HG03558 (cell line): Measurements from ENCODE around the gene DYNC2LI1.
"Not testable (repeated sequence)": the region's sequence is repeated elsewhere in the genome, so short reads cannot be mapped to it uniquely, and the experiment has no call there.

Experiments used
- ATAC-seq: cut with Tn5 transposase; IDR thresholded peaks from one replicate; pipeline ENCODE4 v1.9.1; 2021; ENCODE audit warnings: moderate number of reproducible peaks; ENCODE audit not compliant: unreplicated experiment; ENCODE audit errors: extremely low read depth

The DYNC2LI1 gene

DNA sequence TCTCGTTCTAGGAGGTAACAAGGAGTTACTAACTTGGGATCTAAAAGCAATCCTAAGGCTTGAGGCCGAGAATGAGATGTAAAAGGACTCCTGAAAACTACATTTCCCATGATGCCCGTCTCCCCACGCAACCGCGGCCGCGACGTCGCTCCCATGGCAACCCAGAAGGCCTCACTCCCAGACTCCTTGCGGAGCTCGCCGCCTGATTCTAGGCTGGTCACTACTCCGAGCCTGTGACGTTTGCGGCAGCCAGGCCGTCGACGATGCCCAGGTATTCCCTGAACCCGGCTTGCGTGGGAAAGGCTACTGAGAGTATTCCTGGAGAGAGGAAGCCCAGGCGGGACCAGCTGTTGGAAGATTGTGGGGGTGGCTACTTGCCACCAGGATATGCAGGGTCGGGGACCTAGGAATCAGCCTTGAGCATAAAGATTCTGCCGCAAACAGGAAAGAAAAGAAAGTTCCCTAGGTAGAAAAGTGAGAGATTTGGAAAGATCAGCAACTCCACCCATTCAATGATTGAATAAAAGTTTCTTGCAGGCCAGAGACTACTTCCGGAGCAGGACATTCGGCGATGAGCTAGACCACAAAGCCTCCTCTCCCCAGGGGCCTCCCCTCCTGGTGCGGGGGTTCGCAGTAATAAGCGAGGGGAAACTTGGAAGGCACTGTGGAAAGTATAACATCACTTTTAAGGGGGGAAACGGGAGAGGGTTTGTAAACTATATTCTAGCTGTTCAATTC, at the start of gene DYNC2LI1:
Gene DYNC2LI1, plus strand, starts transcription at position 164 of the 738 bp plus-strand sequence. Its CDS starts 100 bp downstream, at position 264.
- ATAC-seq, result peak; percentile 97

DNA sequence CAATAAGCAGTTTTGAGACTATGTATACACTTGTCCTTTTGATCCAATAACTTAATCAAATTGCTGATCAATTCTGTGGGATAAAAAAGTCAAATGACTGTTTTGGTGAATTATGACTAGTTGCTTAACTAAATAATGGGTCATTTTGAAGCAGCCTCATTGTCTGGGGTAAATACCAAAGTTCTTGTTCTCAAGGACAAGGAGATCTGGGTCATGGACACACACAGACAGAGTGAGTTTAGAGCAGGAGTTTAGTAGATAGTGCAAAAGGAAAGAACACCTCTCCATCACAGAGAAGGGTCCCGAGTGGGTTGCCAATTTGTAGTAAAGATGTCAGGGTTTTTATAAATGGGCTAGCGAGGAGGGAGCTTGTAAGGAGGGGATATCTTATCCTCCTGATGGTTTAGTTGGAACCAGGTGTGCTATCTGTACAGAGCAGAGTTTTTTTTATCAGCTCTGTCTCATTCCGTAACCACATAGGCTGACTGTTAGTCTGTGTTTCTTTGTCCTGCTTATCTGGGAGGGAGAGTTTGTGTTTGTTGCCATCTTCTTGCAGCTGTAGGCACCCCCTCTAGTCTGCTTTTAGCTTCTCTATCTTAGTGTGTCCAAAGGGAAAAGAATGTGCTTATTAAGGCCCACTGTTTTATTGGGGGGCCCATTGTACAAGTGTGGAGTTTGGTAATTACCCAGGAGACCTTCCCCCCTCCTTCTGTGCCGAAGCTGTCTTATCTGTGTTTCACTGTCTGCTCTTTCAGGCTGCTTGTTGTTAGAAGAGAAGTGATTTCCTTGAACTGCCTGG, 48.9 kb upstream of the DYNC2LI1 start:
- ATAC-seq, result no peak

DNA sequence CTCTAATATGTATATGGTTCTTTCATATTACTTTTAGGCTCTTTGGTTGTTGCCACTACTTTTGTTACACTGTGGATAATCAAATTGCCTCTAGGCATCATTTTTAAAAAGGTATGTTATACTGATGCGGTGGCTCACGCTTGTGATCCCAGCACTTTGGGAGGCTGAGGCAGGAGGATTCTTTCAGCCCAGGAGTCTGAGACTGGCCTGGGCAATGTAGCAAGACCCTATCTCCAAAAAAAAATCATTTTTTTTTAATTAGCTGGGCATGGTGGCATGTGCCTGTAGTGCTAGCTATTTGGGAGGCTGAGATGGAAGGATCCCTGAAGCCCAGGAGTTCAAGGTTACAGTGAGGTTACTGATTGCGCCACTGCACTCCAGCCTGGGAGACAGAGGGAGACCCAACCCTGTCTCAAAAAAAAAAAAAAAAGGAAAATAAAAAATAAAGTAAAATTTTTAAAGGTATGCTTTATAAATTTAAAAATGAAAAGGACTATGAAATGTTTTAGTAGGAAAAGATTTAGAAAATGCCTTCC, 48.1 kb upstream of the DYNC2LI1 start:
- no peak for ATAC-seq

DNA sequence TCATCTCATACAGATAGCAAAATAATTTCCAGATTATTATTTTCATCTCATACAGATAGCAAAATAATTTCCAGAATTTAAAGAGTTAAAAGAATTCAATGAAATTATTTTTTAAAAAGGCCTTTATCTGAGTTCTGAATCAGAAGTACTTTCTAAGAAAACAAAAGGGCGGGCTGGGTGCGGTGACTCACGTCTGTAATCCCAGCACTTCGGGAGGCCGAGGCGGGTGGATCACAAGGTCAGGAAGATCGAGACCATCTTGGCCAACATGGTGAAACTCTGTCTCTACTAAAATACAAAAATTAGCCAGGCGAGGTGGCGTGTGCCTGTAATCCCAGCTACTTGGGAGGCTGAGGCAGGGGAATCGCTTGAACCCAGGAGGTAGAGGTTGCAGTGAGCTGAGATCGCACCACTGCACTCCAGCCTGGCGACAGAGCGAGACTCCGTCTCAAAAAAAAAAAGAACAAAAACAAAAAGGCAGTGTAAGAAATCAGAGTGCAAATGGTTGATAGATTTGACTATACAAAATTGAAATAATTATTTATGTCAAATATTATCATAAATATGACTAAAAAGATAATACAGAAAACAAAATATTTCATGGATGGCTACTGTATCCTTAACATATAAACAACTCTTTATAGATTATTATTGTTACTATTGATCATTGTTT, 46.7 kb upstream of the DYNC2LI1 start:
- ATAC-seq, result not testable (repeated sequence)

DNA sequence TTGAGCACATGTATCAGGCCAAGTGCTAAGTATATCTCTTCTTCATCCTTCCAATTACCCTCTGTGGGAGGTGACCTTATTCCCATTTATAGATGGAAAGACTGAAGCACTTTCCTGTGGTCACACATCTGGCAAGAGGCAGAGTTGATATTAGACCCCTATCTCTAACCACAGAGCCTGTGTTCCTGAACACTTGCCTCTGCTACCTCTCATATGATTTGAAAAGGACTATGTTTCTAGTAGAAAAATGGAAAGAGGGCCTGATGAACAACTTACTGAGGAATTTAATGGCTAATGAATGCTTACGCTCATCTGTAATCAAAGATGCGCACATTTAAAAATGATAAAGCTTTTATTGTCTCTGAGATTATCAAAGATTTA, 46.2 kb upstream of the DYNC2LI1 start:
- ATAC-seq, result no peak

DNA sequence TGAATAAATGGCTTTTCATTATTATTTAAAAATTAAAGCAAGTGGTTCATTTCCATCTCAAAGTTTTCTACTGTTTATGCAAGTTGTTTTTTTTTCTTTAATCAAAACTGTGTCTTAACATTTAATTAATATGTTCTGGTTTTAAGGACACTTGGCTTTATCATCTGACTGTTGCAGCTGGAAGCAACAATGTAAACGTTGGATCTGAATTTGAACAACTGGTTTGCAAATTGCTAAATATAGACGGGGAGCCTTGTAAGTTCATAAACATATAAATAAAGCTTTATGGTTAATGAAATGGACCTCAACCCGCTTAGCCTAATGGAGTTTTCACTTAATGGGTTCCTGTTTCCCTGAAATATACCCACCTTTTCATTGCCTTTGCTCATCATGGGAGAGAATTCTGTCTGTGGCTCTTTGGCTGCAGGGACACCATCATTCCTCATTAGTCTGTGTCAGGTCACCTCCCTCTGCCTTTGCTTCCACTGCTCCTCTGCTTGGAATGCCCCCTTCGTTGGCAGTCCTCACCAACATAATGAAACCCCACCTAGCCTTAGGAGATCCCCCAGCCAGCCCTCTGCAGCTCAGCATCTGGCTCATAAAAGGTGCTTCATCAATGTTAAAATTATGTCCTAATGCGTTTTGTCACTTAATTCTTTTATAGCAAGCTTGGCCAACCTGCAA, 44.2 kb upstream of the DYNC2LI1 start:
- no peak for ATAC-seq

DNA sequence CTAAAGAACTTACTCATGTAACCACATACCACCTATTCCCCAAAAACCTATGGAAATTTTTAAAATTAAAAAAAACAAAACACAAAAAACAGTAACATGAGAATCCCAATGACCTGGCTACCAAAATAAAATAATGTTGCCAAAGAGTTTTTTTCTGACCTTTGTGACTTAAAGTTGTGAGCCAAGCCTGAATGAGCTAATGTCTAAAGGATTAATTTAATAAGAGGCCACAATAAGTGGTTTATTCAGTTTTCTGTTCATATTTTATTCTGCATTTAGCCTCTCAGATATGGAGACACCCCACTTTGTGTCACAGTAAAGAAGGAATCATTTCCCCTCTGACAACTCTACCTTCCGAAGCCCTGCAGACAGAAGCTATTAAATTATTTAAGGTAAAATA, 42.6 kb upstream of the DYNC2LI1 start:
- ATAC-seq, result no peak

DNA sequence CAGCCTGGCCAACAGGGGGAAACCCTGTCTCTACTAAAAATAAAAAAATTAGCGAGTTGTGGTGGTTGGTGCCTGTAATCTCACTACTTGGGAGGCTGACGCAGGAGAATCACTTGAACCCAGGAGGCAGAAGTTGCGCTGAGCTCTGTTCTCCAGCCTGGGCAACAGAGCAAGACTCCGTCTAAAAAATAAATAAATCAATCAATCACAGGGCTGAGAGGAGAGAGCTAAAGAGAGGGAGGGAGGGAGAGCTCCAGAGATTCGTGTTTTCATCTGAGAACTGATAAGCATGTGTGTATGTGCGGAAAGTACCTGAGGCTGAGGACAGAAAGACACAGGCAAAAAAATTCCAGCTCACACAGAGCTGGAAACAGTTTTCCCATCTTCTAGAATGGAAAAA, 37.2 kb upstream of the DYNC2LI1 start:
- no peak for ATAC-seq

DNA sequence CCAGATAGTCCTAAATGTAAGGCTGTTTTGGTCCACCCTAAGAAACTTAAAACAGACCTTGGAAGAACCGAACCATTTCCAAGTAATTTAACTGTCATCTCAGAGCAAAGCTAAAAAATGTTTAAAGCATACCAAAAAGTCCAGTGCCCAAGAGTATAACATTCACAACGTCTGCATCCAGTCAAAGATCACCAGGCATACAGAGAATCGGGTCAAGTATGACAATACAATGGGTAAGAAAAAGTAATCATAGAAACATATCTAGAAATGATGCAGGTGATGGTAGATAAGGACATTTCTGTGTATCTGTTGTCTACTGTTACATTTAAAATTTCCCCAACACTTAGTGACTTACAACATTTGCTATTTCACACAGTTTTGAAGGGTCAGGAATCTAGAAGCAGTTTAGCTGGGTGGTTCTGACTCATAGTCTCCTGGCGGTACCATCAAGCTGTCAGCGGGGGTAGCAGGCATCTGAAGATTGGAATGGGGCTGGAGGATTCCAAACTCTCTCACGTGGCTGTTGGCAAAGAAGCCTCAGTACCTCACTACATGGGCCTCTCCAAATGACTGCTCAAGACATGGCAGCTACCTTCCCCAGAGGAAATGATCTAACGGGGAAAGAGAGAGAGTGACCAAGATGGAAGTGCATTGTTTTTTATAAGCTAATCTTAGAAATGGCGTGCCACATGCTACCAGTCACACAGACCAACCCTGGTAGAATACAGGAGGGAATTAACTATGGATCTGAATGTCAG, 36.6 kb upstream of the DYNC2LI1 start:
- ATAC-seq, result no peak

DNA sequence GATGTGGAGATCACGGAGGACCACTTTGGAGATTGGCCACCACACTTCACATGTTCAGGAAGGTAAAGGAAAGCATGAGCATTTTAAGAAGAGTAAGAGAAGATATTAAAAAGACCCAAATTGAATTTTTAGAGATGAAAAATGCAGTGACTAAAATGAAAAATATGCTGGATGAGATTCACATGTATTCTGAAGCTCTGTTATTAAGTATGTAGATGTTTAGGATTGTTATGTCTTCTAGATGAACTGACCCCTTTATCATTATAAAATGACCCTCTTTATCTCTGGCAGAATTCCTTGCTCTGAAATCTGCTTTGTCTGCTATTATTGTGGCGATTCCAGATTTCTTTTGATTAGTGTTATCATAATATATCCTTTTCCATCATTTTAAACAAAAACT, 36.0 kb upstream of the DYNC2LI1 start:
- ATAC-seq, result no peak

DNA sequence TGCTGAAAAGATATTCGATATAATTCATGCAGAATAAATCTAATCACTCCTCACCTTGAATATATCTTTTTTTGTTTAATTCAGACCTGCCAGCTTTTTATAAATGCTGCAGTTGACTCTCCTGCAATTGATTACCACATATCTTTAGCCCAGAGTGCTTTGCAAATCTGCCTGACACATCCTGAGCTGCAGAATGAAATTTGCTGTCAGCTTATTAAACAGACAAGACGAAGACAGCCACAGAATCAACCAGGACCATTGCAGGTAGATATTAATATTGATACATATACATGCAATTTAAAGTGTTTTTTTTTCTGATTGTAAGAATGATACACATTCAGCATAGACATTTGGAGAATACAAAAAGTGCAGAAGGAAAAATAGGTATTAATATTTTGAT, 35.6 kb upstream of the DYNC2LI1 start:
- no peak for ATAC-seq

DNA sequence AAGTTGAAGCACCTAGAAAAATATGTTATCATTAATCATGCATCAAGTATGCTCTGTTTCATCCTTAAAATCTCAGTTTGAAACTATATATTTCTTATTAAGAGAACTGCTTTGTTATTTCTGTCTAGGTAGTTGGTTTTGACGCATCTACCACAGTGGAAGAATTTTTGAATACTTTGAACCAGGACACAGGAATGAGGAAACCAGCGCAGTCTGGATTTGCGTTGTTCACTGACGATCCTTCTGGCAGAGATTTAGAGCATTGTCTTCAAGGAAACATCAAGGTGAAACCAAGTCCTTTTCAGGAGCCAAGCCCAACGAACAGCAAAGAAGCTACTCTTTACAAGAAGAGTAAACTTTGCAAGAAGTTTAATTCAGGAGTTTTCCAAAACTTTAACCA, 30.1 kb upstream of the DYNC2LI1 start:
- ATAC-seq, result no peak

DNA sequence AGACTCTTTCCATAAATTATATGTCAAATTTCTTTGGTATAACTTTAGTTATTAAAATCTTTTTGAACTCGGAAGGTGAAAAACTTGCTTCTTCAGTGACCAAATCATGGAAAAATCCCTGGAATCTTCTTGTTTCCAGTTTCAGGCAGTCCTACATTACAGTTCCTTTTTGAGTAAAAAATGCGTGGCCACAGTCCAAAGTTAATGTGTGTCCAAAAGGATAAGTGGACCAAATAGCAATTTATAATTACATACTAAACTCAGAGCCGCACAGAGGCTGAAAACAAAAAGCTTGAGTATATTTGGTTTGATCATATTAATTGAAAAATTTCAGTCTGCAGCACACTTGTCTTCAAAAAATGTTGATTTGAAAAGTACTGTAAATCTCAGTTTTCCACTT, 28.4 kb upstream of the DYNC2LI1 start:
- no peak for ATAC-seq

DNA sequence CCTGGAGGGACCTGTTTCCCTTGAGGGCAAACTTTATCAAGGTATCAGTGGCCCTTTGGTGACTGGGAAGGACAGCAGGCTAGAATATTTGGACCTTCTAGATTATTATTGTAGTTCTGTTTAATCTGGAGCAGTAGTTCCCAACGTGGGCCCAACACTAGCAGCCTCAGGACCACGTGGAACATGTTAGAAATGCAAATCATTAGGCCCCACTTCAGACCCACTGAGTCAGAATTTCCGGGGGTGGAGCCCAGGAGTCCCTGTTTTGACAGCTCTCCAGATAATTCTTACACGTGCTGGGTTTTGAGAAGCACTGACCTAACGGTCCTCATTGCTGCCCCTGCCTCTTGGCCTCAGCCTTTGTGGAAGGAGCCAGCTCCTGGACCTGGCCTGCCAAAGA, 25.5 kb upstream of the DYNC2LI1 start:
- ATAC-seq, result no peak

DNA sequence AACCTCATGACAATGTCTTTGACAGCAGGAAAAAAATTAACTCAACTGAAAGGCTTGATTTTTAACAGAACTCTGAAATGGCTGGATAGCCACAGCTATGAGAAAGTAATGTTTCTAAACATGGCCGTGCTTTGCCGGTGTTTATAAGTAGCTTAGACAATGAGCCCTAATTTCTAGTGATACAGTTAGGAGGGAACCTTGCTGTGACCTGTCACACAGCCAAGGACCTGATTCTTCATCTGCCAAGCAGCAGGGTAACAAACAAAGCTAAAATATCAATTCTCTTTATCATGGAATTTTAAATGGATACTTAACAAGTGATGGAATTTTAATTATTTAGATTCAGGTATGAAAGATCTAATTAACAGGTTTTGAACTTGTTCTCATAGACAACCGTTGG, 24.3 kb upstream of the DYNC2LI1 start:
- ATAC-seq, result no peak

DNA sequence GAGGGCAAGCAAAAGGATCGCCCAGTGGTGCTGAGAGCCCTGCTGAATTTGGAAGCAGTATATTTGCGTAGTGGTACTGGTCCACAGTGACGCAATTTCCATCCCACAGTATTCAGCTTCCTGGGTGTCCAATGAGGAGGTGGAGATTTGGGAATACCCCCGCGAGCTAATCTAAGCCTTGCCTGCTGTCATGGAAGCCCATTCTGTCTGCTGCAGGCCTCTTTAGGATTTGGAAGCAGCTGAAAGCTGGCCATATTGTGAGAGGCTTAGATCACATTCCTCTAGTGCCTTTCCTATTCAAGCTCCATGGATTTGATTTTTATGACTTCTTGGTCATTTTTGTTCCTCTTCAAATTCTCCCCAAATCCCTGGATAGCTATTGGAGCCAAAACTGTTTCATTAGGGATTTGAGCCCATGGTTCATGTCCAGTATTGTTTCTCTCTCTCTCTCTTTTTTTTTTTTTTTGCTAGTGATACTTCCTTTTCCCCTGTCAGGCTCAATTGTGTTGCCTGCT, 22.3 kb upstream of the DYNC2LI1 start:
- ATAC-seq, result no peak

DNA sequence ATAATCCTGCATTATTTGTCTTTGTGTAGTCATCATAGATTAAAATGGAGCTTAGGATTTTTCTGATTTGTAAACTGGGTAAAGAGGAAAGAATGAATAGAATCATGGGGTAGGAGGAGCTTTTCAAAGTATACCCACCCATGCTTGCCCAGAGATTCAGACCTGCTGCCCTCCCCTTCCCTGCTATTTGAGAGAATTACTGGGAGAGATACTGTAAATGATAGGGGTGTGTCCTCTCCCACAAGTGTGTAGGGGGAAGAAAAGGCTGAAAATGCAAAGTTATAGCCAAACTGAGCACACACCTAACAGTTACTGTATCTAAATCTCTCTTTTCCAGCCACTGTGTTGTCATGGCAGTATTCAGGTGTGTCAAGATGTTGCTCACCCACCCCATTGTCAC, 21.5 kb upstream of the DYNC2LI1 start:
- no peak for ATAC-seq

DNA sequence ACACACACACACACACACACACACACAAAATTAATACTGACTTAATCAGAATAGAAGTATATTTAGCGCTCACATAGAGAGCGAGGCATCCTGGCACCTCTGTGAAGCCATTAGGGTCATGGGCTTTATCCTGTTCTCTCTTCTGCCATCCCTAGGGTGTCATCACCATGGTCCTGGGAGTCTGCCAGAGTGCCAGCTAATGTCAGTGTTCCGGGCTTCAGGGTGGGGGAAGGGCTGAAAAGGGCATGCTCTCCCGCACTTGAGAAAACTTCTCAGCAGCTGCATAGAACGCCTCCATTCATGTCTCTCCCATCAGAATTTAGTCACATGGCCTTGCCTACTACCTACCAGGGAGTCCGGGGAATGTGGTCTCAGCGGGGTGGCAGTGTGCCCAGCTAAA, 19.7 kb upstream of the DYNC2LI1 start:
- ATAC-seq, result no peak

DNA sequence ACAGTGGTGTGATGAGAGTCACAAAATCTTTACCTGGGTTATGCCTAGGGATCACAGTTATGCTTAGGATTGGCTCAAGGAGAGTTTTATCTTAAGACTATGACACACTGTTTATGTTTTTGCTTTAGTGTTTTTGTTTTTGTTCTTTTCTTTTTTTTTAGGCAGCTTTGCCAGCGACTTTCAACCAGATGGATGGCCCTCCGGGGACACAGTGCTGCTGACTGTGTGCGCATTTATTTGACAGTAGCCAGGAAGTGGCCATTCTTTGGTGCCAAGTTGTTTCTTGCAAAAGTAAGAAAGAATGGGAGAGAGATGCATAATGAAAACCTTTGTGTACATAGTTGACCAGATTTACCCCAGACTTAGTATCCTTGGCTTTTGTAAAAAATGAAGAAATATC, 15.1 kb upstream of the DYNC2LI1 start:
- ATAC-seq, result no peak

DNA sequence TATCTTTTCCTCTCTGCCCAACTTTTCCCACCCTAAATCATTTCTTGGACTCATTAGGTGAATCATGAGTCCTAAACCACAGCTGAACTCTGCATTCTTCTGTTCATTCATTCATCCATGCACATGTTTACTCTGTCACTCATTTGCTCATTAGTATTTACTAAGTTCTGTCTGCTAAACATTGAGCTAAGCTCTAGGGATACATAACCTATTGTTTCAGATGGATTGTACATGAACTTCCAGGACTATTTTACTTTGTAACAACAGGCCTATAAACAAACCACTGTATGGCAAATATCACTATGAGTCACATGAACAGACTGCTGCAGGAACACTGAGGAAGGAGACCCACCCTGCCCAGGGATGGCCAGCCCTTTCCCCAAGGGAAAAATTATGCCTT, 14.6 kb upstream of the DYNC2LI1 start:
- ATAC-seq, result no peak
